Breast epithelium (tissue), 3 donors: ENCODE data around the gene ARF6.

Experiments
- CTCF ChIP-seq, 3 donors: fragments of 450-650 bp; IDR thresholded peaks; one replicate each; pipeline ENCODE4 v1.5.1; 2016 to 2017; ENCODE audit warnings: antibody characterized with exemption in 3 of 3, mild to moderate bottlenecking in 3 of 3, moderate library complexity in 3 of 3
- POLR2A ChIP-seq: fragments of 450-650 bp; IDR thresholded peaks from one replicate; pipeline ENCODE4 v1.6.1; 2016; ENCODE audit warnings: antibody characterized with exemption, mild to moderate bottlenecking, moderate library complexity
- POLR2AphosphoS5 ChIP-seq, 3 donors: sonication (generic); formaldehyde crosslinking; IDR thresholded peaks; one replicate each; pipeline ENCODE4 v1.6.1; 2017; ENCODE audit warnings: antibody characterized with exemption in 3 of 3

- no peak for TF ChIP-seq CTCF (IDR thresholded peaks at IDR 0.05)
- no peak for TF ChIP-seq POLR2A
- no peak for TF ChIP-seq POLR2AphosphoS5 (IDR thresholded peaks at IDR 0.05)
These were observed 41.1 kb upstream of the ARF6 start for GRCh38 chr14:49851813-49852212.
